ENCODE results near the gene RIPK4. TPM values are rescaled to one million over a fixed set of nuclear protein-coding genes. Genes with fewer than 3 reads are reported as not detected.

The RIPK4 gene
- total RNA-seq, 2 donors from 2014 or later, result 8.4 to 16.2 TPM

GRCh38 chr21:41703857-41704501 is 62.9 kb downstream of the RIPK4 start:
- Histone ChIP-seq H3K27me3 (ENCODE audit: control insufficient read depth, insufficient read depth, low read length, poor library complexity, severe bottlenecking) (no peaks in the 10 kb centered on the region), H3K4me3 (ENCODE audit: low read length) (no peak overlapping the region), H3K4me1 (ENCODE audit: control insufficient read depth, insufficient read depth, low read length) (peaks cover 4% of the 10 kb centered on the region), H3K27ac (ENCODE audit: low read depth, low read length) (no peak overlapping the region), H3K36me3 (ENCODE audit: control insufficient read depth, insufficient read depth, low read length) (no peaks in the 10 kb centered on the region), H3K9ac (ENCODE audit: extremely low read depth, low read length, poor library complexity, severe bottlenecking) (no peak overlapping the region), H3K9me3 (ENCODE audit: control insufficient read depth, low read length) (no peaks in the 10 kb centered on the region)
- H3K4me1 Mint-ChIP-seq, result peaks cover 48% of the 10 kb centered on the region
- 87 to 92% methylated on average over 8 to 16 of the region's 18 CpGs for WGBS, 2 experiments (ENCODE audit: insufficient coverage in 1 of 2, insufficient read length in 1 of 2)
- peaks cover 1% of the 10 kb centered on the region for H3K27me3 Mint-ChIP-seq (ENCODE audit: insufficient read depth)
- DNase-seq, result no peak
- no peak overlapping the region for H3K4me3 Mint-ChIP-seq
- no peaks in the 10 kb centered on the region for H3K9me3 Mint-ChIP-seq
- peaks cover 4% of the 10 kb centered on the region for H3K36me3 Mint-ChIP-seq (ENCODE audit: low read depth)
- no peak overlapping the region for H3K27ac Mint-ChIP-seq
- TF ChIP-seq CTCF (conservative IDR thresholded peaks at IDR 0.05), result no peak

- Mint-ChIP-seq H3K9me3 (no peaks in the 10 kb centered on the region), H3K27me3 (ENCODE audit: insufficient read depth) (peaks cover 1% of the 10 kb centered on the region), H3K4me3 (no peak overlapping the region), H3K27ac (peak overlapping the region; percentile 77), H3K4me1 (peaks cover 36% of the 10 kb centered on the region), H3K36me3 (ENCODE audit: low read depth) (no peaks in the 10 kb centered on the region)
- Histone ChIP-seq H3K36me3 (ENCODE audit: control insufficient read depth, insufficient read depth, low read length) (no peaks in the 10 kb centered on the region), H3K9ac (ENCODE audit: extremely low read depth, low read length, poor library complexity, severe bottlenecking) (no peak overlapping the region), H3K27ac (ENCODE audit: low read depth, low read length) (no peak overlapping the region), H3K27me3 (ENCODE audit: control insufficient read depth, insufficient read depth, low read length, poor library complexity, severe bottlenecking) (no peaks in the 10 kb centered on the region), H3K9me3 (ENCODE audit: control insufficient read depth, low read length) (no peaks in the 10 kb centered on the region), H3K4me1 (ENCODE audit: control insufficient read depth, insufficient read depth, low read length) (peaks cover 4% of the 10 kb centered on the region), H3K4me3 (ENCODE audit: low read length) (no peak overlapping the region)
- DNase-seq, result no peak
- TF ChIP-seq CTCF (conservative IDR thresholded peaks at IDR 0.05), result no peak
- WGBS, 2 experiments (ENCODE audit: insufficient coverage in 1 of 2, insufficient read length in 1 of 2), result 93 to 97% methylated on average over 10 of the region's 10 CpGs
Observed at GRCh38 chr21:41701749-41702148, 65.1 kb downstream of the RIPK4 start.

GRCh38 chr21:41699311-41699710 is 67.5 kb downstream of the RIPK4 start:
- 94 to 96% methylated on average over 9 to 10 of the region's 10 CpGs for WGBS, 2 experiments (ENCODE audit: insufficient coverage in 1 of 2, insufficient read length in 1 of 2)
- Mint-ChIP-seq H3K36me3 (ENCODE audit: low read depth) (no peaks in the 10 kb centered on the region), H3K4me1 (peaks cover 21% of the 10 kb centered on the region), H3K9me3 (no peaks in the 10 kb centered on the region), H3K27ac (no peak overlapping the region), H3K4me3 (no peak overlapping the region), H3K27me3 (ENCODE audit: insufficient read depth) (peaks cover 1% of the 10 kb centered on the region)
- H3K4me1 ChIP-seq (ENCODE audit: control insufficient read depth, insufficient read depth, low read length), result no peaks in the 10 kb centered on the region
- no peak for DNase-seq
- no peak for TF ChIP-seq CTCF (conservative IDR thresholded peaks at IDR 0.05)
- no peak overlapping the region for H3K9ac ChIP-seq (ENCODE audit: extremely low read depth, low read length, poor library complexity, severe bottlenecking)
- H3K9me3 ChIP-seq (ENCODE audit: control insufficient read depth, low read length), result no peaks in the 10 kb centered on the region
- H3K27me3 ChIP-seq (ENCODE audit: control insufficient read depth, insufficient read depth, low read length, poor library complexity, severe bottlenecking), result no peaks in the 10 kb centered on the region
- no peaks in the 10 kb centered on the region for H3K36me3 ChIP-seq (ENCODE audit: control insufficient read depth, insufficient read depth, low read length)
- H3K27ac ChIP-seq (ENCODE audit: low read depth, low read length), result no peak overlapping the region
- H3K4me3 ChIP-seq (ENCODE audit: low read length), result no peak overlapping the region

Measured in endodermal cell (in vitro differentiated cells).